ENCODE data around the gene SLC35G6.

- TF ChIP-seq POLR2AphosphoS5 (IDR thresholded peaks at IDR 0.05; ENCODE audit: low read depth, low read length) (no peak), PAX5 (IDR thresholded peaks at IDR 0.05; ENCODE audit: insufficient read depth, low read length, severe bottlenecking) (no peak)
Measured at GRCh38 chr17:7471729-7472128, 9.5 kb upstream of the SLC35G6 start.
